Hepatocyte (in vitro differentiated cells): ENCODE results near the gene WFDC8. TPM values are rescaled to one million over a fixed set of nuclear protein-coding genes. Genes with fewer than 3 reads are reported as not detected.

Source experiments
- DNase-seq: peaks from one replicate; pipeline ENCODE4 v3.0.0-alpha.2; 2016; ENCODE audit warnings: low spot score
- H2AFZ ChIP-seq: fragments of 200-600 bp; sonication (generic); 2 replicates; pipeline ENCODE4 v1.6.0; 2016; ENCODE audit warnings: antibody characterized with exemption, mild to moderate bottlenecking
- H3K27ac ChIP-seq: fragments of 200-600 bp; sonication (generic); 2 replicates; pipeline ENCODE4 v1.5.1; 2016; ENCODE audit warnings: mild to moderate bottlenecking
- H3K27me3 ChIP-seq: fragments of 200-600 bp; sonication (generic); 2 replicates; pipeline ENCODE4 v1.6.1; 2016
- H3K36me3 ChIP-seq: fragments of 200-600 bp; sonication (generic); replicated peaks from 2 replicates; pipeline ENCODE4 v1.5.1; 2016; ENCODE audit warnings: low read depth; ENCODE audit not compliant: insufficient read depth
- H3K4me1 ChIP-seq: fragments of 200-600 bp; sonication (generic); 2 replicates; pipeline ENCODE4 v1.5.1; 2016; ENCODE audit warnings: mild to moderate bottlenecking, moderate library complexity; ENCODE audit not compliant: insufficient read depth
- H3K4me2 ChIP-seq: fragments of 200-600 bp; sonication (generic); 2 replicates; pipeline ENCODE4 v1.6.0; 2016
- H3K4me3 ChIP-seq: fragments of 200-600 bp; sonication (generic); 2 replicates; pipeline ENCODE4 v1.5.1; 2016; ENCODE audit warnings: mild to moderate bottlenecking
- H3K79me2 ChIP-seq: fragments of 200-600 bp; sonication (generic); 2 replicates; pipeline ENCODE4 v1.6.0; 2017; ENCODE audit warnings: mild to moderate bottlenecking
- H3K9me2 ChIP-seq: fragments of 200-600 bp; sonication (generic); replicated peaks from 2 replicates; pipeline ENCODE4 v1.6.0; 2017; ENCODE audit warnings: mild to moderate bottlenecking; ENCODE audit not compliant: insufficient read depth
- H3K9me3 ChIP-seq: fragments of 200-600 bp; sonication (generic); 2 replicates; pipeline ENCODE4 v1.5.1; 2016; ENCODE audit warnings: low read depth, mild to moderate bottlenecking
- H4K20me1 ChIP-seq: fragments of 200-600 bp; sonication (generic); 2 replicates; pipeline ENCODE4 v1.6.0; 2016; ENCODE audit warnings: mild to moderate bottlenecking; ENCODE audit not compliant: insufficient read depth, poor library complexity, severe bottlenecking
- EZH2 ChIP-seq: fragments of 200-600 bp; sonication (generic); IDR thresholded peaks from 2 replicates; pipeline ENCODE4 v1.6.1; 2016; ENCODE audit warnings: antibody characterized with exemption, mild to moderate bottlenecking, borderline replicate concordance
- EZH2phosphoT487 ChIP-seq: fragments of 200-600 bp; sonication (generic); IDR thresholded peaks from one replicate; pipeline ENCODE4 v1.6.1; 2018; ENCODE audit warnings: antibody characterized with exemption, mild to moderate bottlenecking, low read depth, moderate library complexity; ENCODE audit not compliant: unreplicated experiment, severe bottlenecking
- whole genome bisulfite sequencing: methylation state at CpG from one replicate; pipeline ENCODE4 v1.1.6; 2016; ENCODE audit warnings: low lambda C conversion rate; ENCODE audit errors: missing lambda C conversion rate; 5-methylcytosine and 5-hydroxymethylcytosine counted together
- polyA plus RNA-seq: library from polyadenylated mRNA; unstranded; fragments of >200 nt; fragmentation: Nextera tagmentation; extraction: Ambion mirVana; gene quantifications from 2 replicates; pipeline ENCODE4 v1.2.1, GENCODE V29; 2016
- total RNA-seq: library from RNA; depleted of rRNA; stranded (reverse); fragments of >200 nt; gene quantifications from 2 replicates; pipeline ENCODE4 v1.2.3, GENCODE V29; 2014
- TF ChIP-seq, protein P1 (sequence below): fragments of 200-600 bp; sonication (generic); IDR thresholded peaks from 2 replicates; pipeline ENCODE4 v1.5.1; 2016; ENCODE audit warnings: antibody characterized with exemption, mild to moderate bottlenecking; ENCODE audit not compliant: poor library complexity

WFDC8 gene
- total and polyA plus RNA-seq, 2 experiments from 2014 or later: not detected

DNA sequence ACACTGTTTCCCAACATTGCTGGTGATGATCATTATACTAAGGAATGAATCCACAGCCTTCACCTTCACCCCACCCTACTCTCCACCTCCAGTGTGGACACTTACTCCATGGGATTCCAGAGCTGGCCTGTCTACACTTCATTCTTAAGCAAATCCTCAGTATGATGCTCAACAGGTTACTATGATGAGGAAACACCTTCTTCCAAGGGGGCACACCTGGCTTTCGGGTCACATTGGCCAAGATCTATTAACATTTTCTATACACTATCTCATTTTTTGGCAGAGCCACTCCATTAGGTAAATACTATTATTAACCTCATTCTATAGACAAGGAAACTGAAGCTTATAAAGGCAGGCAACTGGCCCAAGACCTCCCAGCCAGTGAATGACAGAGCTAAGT, 23.9 kb downstream of the WFDC8 start:
- Histone ChIP-seq H3K27me3 (no peaks in the 10 kb centered on the region), H3K4me1 (no peaks in the 10 kb centered on the region), H3K36me3 (no peaks in the 10 kb centered on the region), H3K9me3 (no peaks in the 10 kb centered on the region), H2AFZ (no peak overlapping the region), H3K79me2 (no peaks in the 10 kb centered on the region), H3K27ac (no peak overlapping the region), H3K4me3 (no peak overlapping the region), H4K20me1 (no peaks in the 10 kb centered on the region), H3K9me2 (no peaks in the 10 kb centered on the region), H3K4me2 (no peak overlapping the region)
- TF ChIP-seq EZH2phosphoT487: no peak
- TF ChIP-seq EZH2: no peak
- TF ChIP-seq, protein P1, sequence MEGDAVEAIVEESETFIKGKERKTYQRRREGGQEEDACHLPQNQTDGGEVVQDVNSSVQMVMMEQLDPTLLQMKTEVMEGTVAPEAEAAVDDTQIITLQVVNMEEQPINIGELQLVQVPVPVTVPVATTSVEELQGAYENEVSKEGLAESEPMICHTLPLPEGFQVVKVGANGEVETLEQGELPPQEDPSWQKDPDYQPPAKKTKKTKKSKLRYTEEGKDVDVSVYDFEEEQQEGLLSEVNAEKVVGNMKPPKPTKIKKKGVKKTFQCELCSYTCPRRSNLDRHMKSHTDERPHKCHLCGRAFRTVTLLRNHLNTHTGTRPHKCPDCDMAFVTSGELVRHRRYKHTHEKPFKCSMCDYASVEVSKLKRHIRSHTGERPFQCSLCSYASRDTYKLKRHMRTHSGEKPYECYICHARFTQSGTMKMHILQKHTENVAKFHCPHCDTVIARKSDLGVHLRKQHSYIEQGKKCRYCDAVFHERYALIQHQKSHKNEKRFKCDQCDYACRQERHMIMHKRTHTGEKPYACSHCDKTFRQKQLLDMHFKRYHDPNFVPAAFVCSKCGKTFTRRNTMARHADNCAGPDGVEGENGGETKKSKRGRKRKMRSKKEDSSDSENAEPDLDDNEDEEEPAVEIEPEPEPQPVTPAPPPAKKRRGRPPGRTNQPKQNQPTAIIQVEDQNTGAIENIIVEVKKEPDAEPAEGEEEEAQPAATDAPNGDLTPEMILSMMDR: no peak
- 69% methylated on average over 1 of the region's 1 CpG for WGBS
- DNase-seq: no peak

DNA sequence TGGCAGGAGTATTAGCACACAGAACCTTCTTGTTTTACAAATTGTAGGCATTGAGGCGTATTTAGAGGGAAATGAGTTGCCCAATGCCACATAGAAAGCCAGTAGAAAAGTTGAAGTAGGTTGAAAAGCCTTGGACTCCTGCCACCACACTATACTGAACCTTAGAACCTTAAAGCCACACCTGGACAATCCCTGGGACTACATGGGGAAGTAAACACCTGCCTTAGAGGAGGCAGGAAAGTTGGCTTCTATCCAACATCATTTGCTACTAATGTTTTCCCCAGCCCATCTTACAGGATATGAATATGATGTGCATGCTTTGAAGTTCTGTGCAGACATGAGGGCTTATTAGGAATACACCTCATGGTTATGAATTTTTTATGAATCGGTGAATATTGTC, 26.6 kb downstream of the WFDC8 start:
- no peaks in the 10 kb centered on the region for H3K9me3 ChIP-seq
- H3K79me2 ChIP-seq: no peaks in the 10 kb centered on the region
- no peaks in the 10 kb centered on the region for H3K36me3 ChIP-seq
- 78% methylated on average over 2 of the region's 2 CpGs for WGBS
- H3K27me3 ChIP-seq: no peaks in the 10 kb centered on the region
- no peak overlapping the region for H3K4me2 ChIP-seq
- no peaks in the 10 kb centered on the region for H3K4me1 ChIP-seq
- DNase-seq: no peak
- no peak overlapping the region for H2AFZ ChIP-seq
- H3K4me3 ChIP-seq: no peak overlapping the region
- H3K9me2 ChIP-seq: no peaks in the 10 kb centered on the region
- H4K20me1 ChIP-seq: no peaks in the 10 kb centered on the region
- TF ChIP-seq, protein P1: no peak
- TF ChIP-seq EZH2: no peak
- no peak for TF ChIP-seq EZH2phosphoT487
- H3K27ac ChIP-seq: no peak overlapping the region

DNA sequence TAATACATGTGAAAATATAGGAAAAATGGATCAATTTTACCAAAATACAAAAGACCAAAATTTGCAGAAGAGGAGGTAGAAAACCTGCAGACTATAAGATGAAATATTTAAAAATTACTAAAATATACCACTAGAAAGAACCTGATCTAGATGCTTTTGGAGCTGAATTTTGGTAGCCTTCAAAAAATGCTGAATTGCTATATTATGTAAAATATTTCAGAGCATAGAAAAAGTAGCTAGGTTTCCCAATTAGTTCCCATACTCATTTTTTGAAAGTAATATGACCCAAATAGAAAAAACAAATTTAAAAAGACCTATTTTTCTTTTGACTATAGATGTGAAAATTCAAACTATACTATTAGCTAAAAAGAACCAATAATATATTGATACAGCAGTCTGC, 28.3 kb downstream of the WFDC8 start:
- H3K9me2 ChIP-seq: no peaks in the 10 kb centered on the region

DNA sequence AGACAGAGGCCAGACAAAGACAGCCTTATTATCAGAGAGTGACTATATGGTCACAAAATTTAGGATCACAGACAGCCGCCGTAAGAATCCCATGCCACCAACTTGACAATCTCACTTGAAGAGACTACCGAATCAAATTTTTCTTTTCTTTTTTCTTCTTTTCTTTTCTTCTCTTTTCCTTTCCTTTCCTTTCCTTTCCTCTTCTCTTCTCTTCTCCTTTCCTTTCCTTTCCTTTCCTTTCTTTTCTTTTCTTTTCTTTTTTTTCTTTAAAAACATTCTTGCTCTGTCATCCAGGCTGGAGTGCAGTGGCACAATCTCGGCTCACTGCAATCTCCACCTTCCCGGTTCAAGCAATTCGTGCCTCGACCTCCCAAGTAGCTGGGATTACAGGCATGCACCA, 30.7 kb downstream of the WFDC8 start:
- no peaks in the 10 kb centered on the region for H3K4me1 ChIP-seq
- no peak for DNase-seq
- no peak overlapping the region for H3K4me2 ChIP-seq
- WGBS: 92% methylated on average over 7 of the region's 7 CpGs
- H3K79me2 ChIP-seq: no peaks in the 10 kb centered on the region
- no peak overlapping the region for H2AFZ ChIP-seq
- H3K9me2 ChIP-seq: no peaks in the 10 kb centered on the region
- H3K27ac ChIP-seq: no peak overlapping the region
- no peaks in the 10 kb centered on the region for H3K9me3 ChIP-seq
- no peaks in the 10 kb centered on the region for H4K20me1 ChIP-seq
- H3K4me3 ChIP-seq: no peak overlapping the region
- H3K36me3 ChIP-seq: no peaks in the 10 kb centered on the region
- TF ChIP-seq EZH2 (no peak), EZH2phosphoT487 (no peak)
- TF ChIP-seq, protein P1: no peak
- no peaks in the 10 kb centered on the region for H3K27me3 ChIP-seq

More for the DNA sequence above, 28.3 kb downstream of the WFDC8 start:
- no peaks in the 10 kb centered on the region for H3K79me2 ChIP-seq
- H3K27me3 ChIP-seq: no peaks in the 10 kb centered on the region
- H3K27ac ChIP-seq: no peak overlapping the region
- H3K36me3 ChIP-seq: no peaks in the 10 kb centered on the region
- no peak overlapping the region for H2AFZ ChIP-seq
- TF ChIP-seq EZH2 (no peak), EZH2phosphoT487 (no peak)
- TF ChIP-seq, protein P1: no peak
- no peak overlapping the region for H3K4me2 ChIP-seq
- no peak for DNase-seq
- H4K20me1 ChIP-seq: no peaks in the 10 kb centered on the region
- no peaks in the 10 kb centered on the region for H3K9me3 ChIP-seq
- H3K4me1 ChIP-seq: no peaks in the 10 kb centered on the region
- H3K4me3 ChIP-seq: no peak overlapping the region
